HepG2 (cell line): Measurements from ENCODE around the gene ACSL5.

ENCODE experiments used
- CTCF ChIP-seq: sonication (generic); formaldehyde crosslinking; IDR thresholded peaks from 2 replicates; pipeline ENCODE4 v1.5.0; 2020; ENCODE audit warnings: mild to moderate bottlenecking, missing genetic modification reagents, moderate library complexity
- PHF21A ChIP-seq: sonication (generic); formaldehyde crosslinking; IDR thresholded peaks from 2 replicates; pipeline ENCODE4 v1.5.0; 2020; ENCODE audit warnings: mild to moderate bottlenecking, missing genetic modification reagents
- POLR2A ChIP-seq, 2 experiments: IDR thresholded peaks; 2 replicates each; pipeline ENCODE4 v1.6.1; 2011; ENCODE audit warnings: low read depth in 2 of 2, low read length in 2 of 2, mild to moderate bottlenecking in 1 of 2, moderate library complexity in 1 of 2; ENCODE audit not compliant: insufficient read depth in 1 of 2
- POLR2AphosphoS2 ChIP-seq: IDR thresholded peaks from 2 replicates; pipeline ENCODE4 v1.6.1; 2011; ENCODE audit warnings: low read depth, low read length, improper control_type of control experiment
- POLR2AphosphoS5 ChIP-seq: IDR thresholded peaks from 2 replicates; pipeline ENCODE4 v1.6.1; 2012; ENCODE audit warnings: low read depth, low read length
- TSC22D2 ChIP-seq: sonication (generic); formaldehyde crosslinking; IDR thresholded peaks from 2 replicates; pipeline ENCODE4 v1.5.1; 2020; ENCODE audit warnings: missing genetic modification reagents, mild to moderate bottlenecking, borderline replicate concordance

GRCh38 chr10:112375721-112376395 lies 1.9 kb downstream of the ACSL5 start:
- TF ChIP-seq PHF21A (no peak; the same call in 1 of the 2 replicates), CTCF (CRISPR knock-in tag) (0 out of 2 replicates have a peak, but pooled peaks have one; percentile 14), POLR2AphosphoS5 (no peak), POLR2AphosphoS2 (no peak), POLR2A (IDR thresholded peaks at IDR 0.05; ENCODE audit: insufficient read depth in 1 of 2, low read depth in 2 of 2, low read length in 2 of 2) (no peak), TSC22D2 (CRISPR knock-in tag) (no peak)
